SK-N-SH treated with all-trans-retinoic acid at 6 μM for 48 hours (cell line): Measurements from ENCODE around the gene CFAP210.

Experiments used
- ATAC-seq: fragments of 200-7000 bp; cut with Tn5 transposase; 3 replicates; pipeline ENCODE4 v1.9.1; 2020; ENCODE audit warnings: mild to moderate bottlenecking, moderate library complexity
- ARNTL ChIP-seq: fragments of 450-650 bp; formaldehyde crosslinking; IDR thresholded peaks from 2 replicates; pipeline ENCODE4 v1.5.0; 2020; ENCODE audit warnings: low read depth, mild to moderate bottlenecking, moderate library complexity, borderline replicate concordance
- BACH2 ChIP-seq: fragments of 250-450 bp; sonication (Bioruptor Pico); IDR thresholded peaks from 2 replicates; pipeline ENCODE4 v1.9.0; 2021; ENCODE audit warnings: mild to moderate bottlenecking, borderline replicate concordance
- CREB5 ChIP-seq: fragments of 250-450 bp; sonication (Bioruptor Pico); IDR thresholded peaks from 2 replicates; pipeline ENCODE4 v1.5.1; 2020; ENCODE audit warnings: low read depth, mild to moderate bottlenecking, moderate library complexity
- CSDC2 ChIP-seq: fragments of 250-450 bp; sonication (Bioruptor Pico); IDR thresholded peaks from 2 replicates; pipeline ENCODE4 v1.5.0; 2020; ENCODE audit warnings: mild to moderate bottlenecking, moderate library complexity
- CSRNP3 ChIP-seq: fragments of 250-450 bp; sonication (Bioruptor Pico); IDR thresholded peaks from 2 replicates; pipeline ENCODE4 v1.5.1; 2021; ENCODE audit warnings: mild to moderate bottlenecking, moderate library complexity
- GLIS3 ChIP-seq: fragments of 250-450 bp; sonication (Bioruptor Pico); IDR thresholded peaks from 2 replicates; pipeline ENCODE4 v1.5.0; 2020; ENCODE audit warnings: mild to moderate bottlenecking, moderate library complexity
- ISL1 ChIP-seq: fragments of 250-450 bp; sonication (Bioruptor Pico); IDR thresholded peaks from 2 replicates; pipeline ENCODE4 v2.1.2; 2022; ENCODE audit warnings: mild to moderate bottlenecking, moderate library complexity
- OSR1 ChIP-seq: fragments of 250-450 bp; sonication (Bioruptor Pico); IDR thresholded peaks from 2 replicates; pipeline ENCODE4 v1.8.0; 2022; ENCODE audit warnings: moderate library complexity, mild to moderate bottlenecking, inconsistent platforms
- PATZ1 ChIP-seq: fragments of 250-450 bp; sonication (Bioruptor Pico); IDR thresholded peaks from 2 replicates; pipeline ENCODE4 v1.8.0; 2020; ENCODE audit warnings: mild to moderate bottlenecking, moderate library complexity, borderline replicate concordance
- POU6F1 ChIP-seq: fragments of 250-450 bp; sonication (Bioruptor Pico); IDR thresholded peaks from 2 replicates; pipeline ENCODE4 v1.8.0; 2021; ENCODE audit warnings: low read depth, mild to moderate bottlenecking, moderate library complexity, borderline replicate concordance
- PPARA ChIP-seq: fragments of 250-450 bp; sonication (Bioruptor Pico); IDR thresholded peaks from 2 replicates; pipeline ENCODE4 v1.5.0; 2020; ENCODE audit warnings: mild to moderate bottlenecking, borderline replicate concordance
- RARB ChIP-seq: fragments of 250-450 bp; sonication (Bioruptor Pico); IDR thresholded peaks from 2 replicates; pipeline ENCODE4 v1.8.0; 2021; ENCODE audit warnings: mild to moderate bottlenecking, moderate library complexity
- SNAI2 ChIP-seq: fragments of 250-450 bp; sonication (Bioruptor Pico); IDR thresholded peaks from 2 replicates; pipeline ENCODE4 v1.5.0; 2020; ENCODE audit warnings: mild to moderate bottlenecking, moderate library complexity
- TSHZ2 ChIP-seq: fragments of 250-450 bp; sonication (Bioruptor Pico); IDR thresholded peaks from 2 replicates; pipeline ENCODE4 v1.5.0; 2020; ENCODE audit warnings: mild to moderate bottlenecking, moderate library complexity
- ZC3H10 ChIP-seq: fragments of 250-450 bp; sonication (Bioruptor Pico); IDR thresholded peaks from 2 replicates; pipeline ENCODE4 v1.5.1; 2021; ENCODE audit warnings: mild to moderate bottlenecking, moderate library complexity
- ZFP3 ChIP-seq: fragments of 250-450 bp; sonication (Bioruptor Pico); IDR thresholded peaks from 2 replicates; pipeline ENCODE4 v1.5.0; 2020; ENCODE audit warnings: mild to moderate bottlenecking, moderate library complexity
- ZFP30 ChIP-seq: fragments of 450-650 bp; formaldehyde crosslinking; IDR thresholded peaks from 2 replicates; pipeline ENCODE4 v1.5.0; 2022; ENCODE audit warnings: mild to moderate bottlenecking, moderate library complexity
- ZNF565 ChIP-seq: fragments of 450-650 bp; formaldehyde crosslinking; conservative IDR thresholded peaks from 2 replicates; pipeline ENCODE4 v1.5.0; 2020; ENCODE audit warnings: low read depth, mild to moderate bottlenecking, moderate library complexity
- ZNF70 ChIP-seq: fragments of 450-650 bp; formaldehyde crosslinking; IDR thresholded peaks from 2 replicates; pipeline ENCODE4 v1.5.0; 2020; ENCODE audit warnings: mild to moderate bottlenecking, moderate library complexity

Gene CFAP210

GRCh38 chr2:169694894-169695260 lies 672 bp upstream of the CFAP210 start:
- TF ChIP-seq CSDC2 (CRISPR knock-in tag) = no peak
- TF ChIP-seq TSHZ2 = no peak
- TF ChIP-seq GLIS3 = no peak
- TF ChIP-seq ZC3H10 (CRISPR knock-in tag) = no peak
- no peak for TF ChIP-seq ARNTL (CRISPR knock-in tag)
- no peak for TF ChIP-seq CSRNP3
- no peak for ATAC-seq

- no peak for ATAC-seq
- TF ChIP-seq ZFP30 = no peak
- no peak for TF ChIP-seq CREB5 (CRISPR knock-in tag)
- TF ChIP-seq ZNF70 (CRISPR knock-in tag) = no peak
- no peak for TF ChIP-seq BACH2 (CRISPR knock-in tag)
- TF ChIP-seq CSRNP3 = no peak
- TF ChIP-seq SNAI2 (CRISPR knock-in tag) = no peak
- TF ChIP-seq GLIS3 = no peak
These were observed 845 bp downstream of the CFAP210 start for GRCh38 chr2:169693360-169693759.

- no peak for TF ChIP-seq PATZ1 (CRISPR knock-in tag)
- TF ChIP-seq CREB5 (CRISPR knock-in tag) = no peak
- no peak for ATAC-seq
These were observed 1.5 kb downstream of the CFAP210 start for GRCh38 chr2:169692718-169693117.

- no peak for ATAC-seq
- TF ChIP-seq POU6F1 (CRISPR knock-in tag) (no peak), OSR1 (no peak), PPARA (CRISPR knock-in tag) (no peak), RARB (CRISPR knock-in tag) (no peak), PATZ1 (CRISPR knock-in tag) (no peak), CSRNP3 (no peak), CSDC2 (CRISPR knock-in tag) (no peak), GLIS3 (no peak), ZFP3 (CRISPR knock-in tag) (no peak), ZNF565 (CRISPR knock-in tag) (no peak), CREB5 (CRISPR knock-in tag) (no peak), SNAI2 (CRISPR knock-in tag) (no peak), ISL1 (CRISPR knock-in tag) (no peak)
These were observed 3.2 kb downstream of the CFAP210 start for GRCh38 chr2:169690958-169691357.
